HG02884 (cell line): ENCODE measurements around the gene PCDHGC4.

Experiments used
- ATAC-seq: cut with Tn5 transposase; IDR thresholded peaks from one replicate; pipeline ENCODE4 v1.9.1; 2021; ENCODE audit warnings: mild to moderate bottlenecking, moderate library complexity; ENCODE audit not compliant: unreplicated experiment

The PCDHGC4 gene

DNA sequence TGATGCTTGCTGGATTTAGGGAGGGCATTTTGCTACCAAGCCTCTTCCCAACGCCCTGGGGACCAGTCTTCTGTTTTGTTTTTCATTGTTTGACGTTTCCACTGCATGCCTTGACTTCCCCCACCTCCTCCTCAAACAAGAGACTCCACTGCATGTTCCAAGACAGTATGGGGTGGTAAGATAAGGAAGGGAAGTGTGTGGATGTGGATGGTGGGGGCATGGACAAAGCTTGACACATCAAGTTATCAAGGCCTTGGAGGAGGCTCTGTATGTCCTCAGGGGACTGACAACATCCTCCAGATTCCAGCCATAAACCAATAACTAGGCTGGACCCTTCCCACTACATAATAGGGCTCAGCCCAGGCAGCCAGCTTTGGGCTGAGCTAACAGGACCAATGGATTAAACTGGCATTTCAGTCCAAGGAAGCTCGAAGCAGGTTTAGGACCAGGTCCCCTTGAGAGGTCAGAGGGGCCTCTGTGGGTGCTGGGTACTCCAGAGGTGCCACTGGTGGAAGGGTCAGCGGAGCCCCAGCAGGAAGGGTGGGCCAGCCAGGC lies 27.0 kb downstream of the PCDHGC4 start:
- no peak for ATAC-seq

DNA sequence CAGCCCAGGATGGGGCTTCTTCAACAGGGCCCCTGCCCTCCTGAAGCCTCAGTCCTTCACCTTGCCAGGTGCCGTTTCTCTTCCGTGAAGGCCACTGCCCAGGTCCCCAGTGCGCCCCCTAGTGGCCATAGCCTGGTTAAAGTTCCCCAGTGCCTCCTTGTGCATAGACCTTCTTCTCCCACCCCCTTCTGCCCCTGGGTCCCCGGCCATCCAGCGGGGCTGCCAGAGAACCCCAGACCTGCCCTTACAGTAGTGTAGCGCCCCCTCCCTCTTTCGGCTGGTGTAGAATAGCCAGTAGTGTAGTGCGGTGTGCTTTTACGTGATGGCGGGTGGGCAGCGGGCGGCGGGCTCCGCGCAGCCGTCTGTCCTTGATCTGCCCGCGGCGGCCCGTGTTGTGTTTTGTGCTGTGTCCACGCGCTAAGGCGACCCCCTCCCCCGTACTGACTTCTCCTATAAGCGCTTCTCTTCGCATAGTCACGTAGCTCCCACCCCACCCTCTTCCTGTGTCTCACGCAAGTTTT lies 27.6 kb downstream of the PCDHGC4 start:
- no peak for ATAC-seq

DNA sequence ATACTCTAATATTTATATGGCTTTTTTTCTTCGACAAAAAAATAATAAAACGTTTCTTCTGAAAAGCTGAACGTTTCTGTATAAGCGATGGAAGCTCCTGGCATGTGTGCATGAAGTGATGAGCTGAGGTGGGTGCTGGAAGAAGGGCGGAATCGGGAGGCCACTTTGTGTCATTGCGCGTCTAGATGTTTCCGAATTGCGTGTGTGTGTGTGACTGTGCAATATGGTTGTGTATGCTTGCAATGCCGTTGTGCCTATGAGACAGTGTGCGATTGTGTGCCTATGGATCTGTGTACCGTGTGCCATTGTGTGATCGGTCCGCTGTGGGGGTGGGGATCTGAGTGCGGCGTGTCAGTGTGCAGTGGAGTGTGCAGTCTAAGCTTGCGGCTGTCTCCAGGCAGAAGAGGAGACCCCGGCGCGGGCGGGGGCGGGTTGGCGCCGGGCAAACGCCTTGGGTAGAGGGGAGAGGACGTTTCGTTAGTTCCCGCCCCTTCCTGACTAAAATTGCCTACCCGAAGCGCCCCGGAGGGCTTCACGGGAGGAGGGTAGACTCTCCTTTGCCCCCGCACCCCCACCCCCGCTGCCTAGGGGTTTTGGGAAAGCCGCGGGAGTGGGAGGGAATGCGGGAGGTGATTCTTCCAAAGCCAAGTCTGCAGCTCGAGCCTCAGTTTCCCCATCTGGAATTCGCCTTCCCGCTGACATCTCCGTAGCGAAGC lies 28.2 kb downstream of the PCDHGC4 start:
- ATAC-seq, result no peak

DNA sequence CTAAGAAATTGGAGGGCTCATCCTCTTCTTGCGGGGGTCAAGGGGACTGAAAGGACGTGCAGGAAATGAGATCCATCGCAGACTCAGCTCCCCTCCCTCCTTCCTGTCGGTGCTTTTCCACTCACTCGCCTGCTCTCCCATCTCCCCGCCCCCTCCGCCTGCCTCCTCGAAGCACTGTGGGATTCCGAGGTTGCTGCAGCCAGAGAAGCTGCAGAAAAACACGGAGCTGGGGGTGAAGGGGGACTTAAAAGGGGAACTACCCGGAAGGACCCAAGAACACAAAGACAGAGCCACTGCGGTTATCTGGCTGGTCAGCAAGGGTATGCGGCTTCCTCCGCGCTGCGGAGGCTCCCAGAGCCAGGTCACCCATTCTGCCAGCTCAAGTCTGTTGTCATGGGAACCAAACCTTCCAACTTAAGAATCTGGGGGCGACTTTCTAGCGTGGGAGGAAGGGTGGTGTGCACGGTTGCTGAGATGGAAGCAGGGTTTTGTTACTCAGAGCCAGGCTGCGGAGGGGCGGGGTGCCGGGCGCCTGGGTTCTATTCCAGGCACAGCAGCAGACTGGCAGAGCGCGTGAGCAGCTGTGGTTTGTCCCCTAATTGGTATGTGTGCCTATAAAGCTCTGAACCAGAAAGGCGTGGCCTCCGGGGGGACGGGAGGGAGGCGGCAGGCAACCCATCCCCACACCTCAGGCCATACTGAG lies 28.9 kb downstream of the PCDHGC4 start:
- ATAC-seq, result peak; percentile 32

DNA sequence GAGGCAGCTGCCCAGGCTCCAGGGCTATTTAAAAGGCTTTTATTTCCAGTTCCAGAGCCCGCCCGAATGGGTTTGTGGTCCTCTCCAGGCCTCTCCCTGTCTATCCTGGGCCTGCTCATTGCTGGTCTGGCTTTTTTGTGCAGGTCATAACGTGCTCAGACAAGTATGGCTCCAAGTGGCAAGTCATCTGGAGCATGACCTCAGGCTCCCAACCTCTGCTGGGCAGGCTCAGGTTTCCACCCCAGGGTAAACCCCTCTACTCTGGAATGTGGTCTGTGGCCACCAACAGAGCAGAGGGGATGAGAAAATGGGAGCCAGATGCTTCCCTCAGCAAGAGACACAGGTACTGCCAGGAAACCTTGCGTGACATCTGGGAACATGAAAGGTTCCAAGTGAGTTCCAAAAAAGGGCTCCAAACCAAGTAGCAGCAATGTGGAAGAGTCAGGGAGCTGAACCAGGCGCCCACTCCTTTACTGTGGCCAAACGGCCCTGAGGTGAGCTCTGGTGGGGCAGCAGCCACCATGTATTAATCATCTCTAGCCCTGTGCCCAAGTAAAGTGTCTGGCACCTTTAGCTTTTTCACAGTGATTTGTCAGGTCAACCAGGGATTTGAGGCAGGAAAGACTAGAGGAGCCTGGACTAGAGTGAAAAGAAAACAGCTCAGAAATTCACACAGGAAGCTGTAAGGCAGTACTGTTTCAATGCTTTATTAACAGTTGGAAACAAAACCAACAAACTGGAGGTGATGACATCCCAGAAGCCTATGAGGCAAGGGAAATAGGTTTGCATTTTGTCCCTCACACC lies 29.7 kb downstream of the PCDHGC4 start:
- ATAC-seq, result peak; percentile 4

DNA sequence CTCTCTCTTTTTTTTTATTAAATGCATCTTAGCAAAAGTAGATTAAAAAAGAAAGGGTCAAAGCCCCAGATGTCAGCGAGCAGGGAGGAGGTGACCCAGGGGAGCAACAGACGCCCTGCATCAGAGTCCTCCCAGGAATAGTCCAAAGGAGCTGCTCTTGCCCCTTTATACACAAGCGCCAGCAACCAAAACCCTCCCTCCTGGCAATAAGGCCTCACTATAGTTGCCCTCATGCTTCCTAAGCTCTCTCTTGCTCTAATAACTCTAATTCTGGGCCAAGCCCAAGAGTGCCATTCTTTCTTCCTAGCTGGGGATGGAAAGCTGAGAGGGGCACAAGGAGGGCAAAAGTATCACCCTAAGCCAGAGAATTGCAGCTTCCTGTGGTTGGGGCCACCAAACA lies 30.3 kb downstream of the PCDHGC4 start:
- no peak for ATAC-seq

DNA sequence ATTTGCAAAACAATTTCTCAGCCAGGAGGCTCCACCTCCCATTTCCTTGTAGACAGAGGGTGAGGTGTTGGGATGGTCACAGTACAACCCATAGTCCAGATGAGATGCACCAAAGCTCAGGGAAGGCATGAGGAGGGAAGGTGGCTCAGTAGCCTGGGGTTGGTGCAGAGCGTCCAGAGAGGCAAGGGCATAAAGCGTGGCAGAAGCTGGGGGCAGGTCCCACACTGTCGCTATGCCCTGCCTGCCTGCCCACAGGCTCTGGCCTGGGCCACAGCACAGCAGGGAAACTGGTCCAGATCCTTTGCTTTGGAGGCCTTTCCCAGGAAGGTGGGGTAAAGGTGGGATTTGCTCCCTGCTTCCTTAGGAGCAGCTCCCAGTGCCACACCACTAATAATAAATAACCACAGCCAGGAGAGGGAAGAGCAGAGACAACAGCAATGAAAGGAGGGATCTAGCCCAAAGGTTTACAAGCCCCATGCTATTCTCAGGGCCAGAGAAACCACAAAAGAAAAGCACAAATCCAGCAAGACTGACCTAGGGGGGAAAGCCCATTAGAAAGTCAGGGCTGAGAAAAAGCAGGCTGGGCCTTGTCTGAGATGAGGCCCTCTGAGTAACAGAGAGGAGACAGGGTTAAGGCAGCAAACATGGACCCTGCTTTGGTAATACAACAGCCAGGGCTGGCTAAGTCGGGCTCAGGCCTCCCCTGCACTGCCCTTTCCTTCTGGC lies 31.3 kb downstream of the PCDHGC4 start:
- no peak for ATAC-seq

DNA sequence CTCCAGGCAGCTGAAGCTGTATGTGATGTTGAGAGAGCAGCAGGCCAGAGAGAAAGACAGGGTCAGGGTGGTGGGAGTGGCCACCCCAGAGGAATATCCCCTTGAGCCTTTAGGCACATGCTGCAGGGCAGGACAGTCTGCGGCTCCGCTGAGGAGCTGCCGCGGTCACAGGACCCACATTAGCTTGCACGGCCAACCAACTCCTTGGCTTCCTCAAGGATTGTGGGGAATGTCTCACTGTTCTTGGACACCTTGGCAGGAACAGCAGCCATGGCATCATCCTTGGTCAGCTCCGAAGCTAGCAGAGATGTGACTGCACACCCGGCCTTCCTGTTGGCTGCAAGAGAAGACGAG lies 31.8 kb downstream of the PCDHGC4 start:
- no peak for ATAC-seq

DNA sequence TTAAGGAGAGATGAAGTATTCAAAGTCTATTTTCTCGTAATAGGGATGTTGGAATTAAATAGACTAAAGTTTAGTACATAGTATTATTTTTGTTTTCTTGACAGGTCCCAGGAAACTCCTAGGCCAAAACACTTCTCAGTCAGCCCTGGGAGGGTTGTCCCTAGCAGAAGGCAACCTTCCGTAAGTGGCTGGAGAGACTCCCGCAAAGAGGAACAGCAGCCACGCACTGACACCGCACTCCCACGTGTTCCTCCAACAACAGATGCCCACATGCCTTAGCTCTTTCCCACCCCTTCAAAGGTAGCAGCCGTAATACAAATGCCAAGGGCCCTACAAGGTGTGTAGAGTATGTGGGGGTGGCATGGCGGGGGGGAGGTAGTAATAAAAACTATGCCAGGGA lies 32.5 kb downstream of the PCDHGC4 start:
- no peak for ATAC-seq

DNA sequence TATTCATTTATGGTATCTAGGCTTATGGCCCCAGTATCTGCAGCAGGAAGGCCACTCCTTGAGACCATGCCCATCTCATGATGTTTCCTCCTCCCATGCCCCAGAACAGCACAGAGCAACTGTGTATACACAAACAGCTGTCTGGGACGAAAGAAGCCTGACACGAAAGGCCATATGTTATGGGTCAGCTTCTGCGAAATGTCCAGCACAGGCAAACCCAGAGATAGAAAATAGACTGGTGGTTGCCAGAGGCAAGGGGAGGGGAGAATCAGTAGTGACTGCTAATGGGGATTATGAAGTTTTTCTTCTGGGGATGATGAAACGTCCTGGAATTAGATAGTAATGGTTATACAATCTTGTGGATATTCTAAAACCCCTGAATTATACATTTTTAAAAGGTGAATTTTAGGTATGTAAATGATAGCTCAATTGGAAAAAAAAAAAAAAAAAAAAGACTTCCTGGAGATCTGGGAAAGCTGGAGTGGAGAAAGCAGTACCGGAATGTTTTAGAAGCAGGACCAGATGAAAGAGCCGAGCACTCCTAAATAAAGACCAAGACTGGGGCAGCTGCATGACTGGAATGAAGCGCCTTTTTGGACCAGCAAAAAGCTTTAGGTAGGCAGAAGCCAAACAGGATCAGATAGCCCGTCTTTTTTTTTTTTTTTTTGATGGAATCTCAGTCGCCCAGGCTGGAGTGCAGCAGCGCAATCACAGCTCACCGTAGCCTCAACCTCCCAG lies 33.2 kb downstream of the PCDHGC4 start:
- no peak for ATAC-seq

DNA sequence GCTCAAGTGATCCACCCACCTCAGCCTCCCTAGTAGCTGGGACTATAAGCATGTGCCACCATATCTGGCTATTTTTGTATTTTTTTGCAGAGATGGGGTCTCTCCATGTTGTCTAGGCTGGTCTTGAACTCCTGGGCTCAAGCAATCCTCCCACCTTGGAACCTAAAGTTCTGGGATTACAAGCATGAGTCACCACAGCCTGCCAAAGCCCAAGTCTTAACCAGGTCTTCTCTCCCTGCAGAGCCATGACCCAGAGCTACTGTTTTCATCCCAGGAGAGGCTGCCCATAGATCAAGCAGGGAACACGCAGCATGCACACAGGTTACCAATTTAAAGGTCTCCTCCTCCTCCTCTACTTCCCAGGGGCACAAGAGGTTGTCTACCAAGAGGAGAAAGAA lies 33.8 kb downstream of the PCDHGC4 start:
- ATAC-seq, result no peak

DNA sequence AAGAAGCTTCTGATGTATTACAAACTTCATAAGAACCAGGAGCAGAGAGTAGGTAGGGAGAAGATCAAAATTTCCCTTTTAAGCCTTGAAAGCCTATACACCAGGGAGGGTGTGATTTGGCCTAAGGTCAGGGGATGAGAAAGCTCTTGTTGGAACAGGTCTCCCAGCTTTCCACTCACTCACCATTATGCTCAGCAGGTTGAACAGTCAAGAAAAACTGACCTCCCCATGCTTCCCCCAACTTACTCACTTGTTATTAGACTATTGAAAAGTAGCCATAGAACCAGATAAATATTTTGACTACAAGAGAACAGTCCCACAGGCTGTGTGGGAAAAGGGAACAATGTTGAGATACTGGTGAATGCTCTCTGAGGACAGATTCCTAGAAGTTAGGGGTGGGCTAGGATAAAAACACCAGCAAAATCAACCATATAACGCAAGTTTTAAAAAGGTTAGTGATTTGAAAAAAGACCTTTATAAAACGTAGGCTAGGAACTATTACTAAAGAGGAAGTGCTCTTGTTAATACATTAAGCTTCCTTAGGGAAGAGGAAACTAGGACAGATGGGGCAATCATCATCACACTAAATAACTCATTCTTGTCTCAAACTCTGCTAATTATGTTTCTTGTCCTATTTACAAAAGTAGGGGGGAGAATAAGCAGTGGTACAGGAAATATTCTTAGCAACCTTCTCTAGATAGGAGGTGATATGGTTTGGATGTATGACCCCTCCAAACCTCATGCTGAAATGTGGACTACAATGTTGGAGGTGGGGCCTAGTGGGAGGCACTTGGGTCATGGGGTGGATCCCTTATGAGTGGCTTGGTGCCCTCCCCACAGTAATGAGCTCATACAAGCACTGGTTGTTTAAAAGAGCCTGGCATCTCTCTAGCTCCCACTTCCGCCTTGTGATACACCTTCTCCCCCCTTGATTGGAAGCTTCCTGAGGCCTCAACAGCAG lies 35.1 kb downstream of the PCDHGC4 start:
- ATAC-seq, result no peak

DNA sequence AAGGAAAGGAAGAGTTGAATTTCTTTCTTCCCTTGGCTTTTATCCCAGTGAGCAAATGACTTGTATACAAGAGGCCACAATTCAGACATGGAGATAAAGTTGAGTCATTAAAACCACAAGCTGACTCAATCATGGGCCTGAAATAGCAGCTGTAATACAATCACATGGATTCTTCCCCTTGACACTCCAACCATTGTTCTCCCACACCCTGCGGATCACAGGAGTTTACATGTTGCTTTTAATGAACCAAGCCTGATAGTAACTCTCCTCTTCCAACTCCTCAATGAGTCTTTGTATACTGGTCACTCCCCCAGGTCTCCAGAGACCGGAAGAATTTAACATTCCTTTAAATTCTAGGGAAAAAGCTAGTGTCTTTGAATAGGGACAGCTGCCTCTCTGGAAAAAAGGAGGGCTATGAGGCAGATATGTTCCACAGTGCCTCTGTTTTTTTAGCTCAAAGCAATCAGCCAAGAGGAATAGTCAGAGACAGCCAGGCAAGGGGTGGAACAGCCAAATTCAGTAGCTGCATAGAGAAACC lies 36.5 kb downstream of the PCDHGC4 start:
- no peak for ATAC-seq

DNA sequence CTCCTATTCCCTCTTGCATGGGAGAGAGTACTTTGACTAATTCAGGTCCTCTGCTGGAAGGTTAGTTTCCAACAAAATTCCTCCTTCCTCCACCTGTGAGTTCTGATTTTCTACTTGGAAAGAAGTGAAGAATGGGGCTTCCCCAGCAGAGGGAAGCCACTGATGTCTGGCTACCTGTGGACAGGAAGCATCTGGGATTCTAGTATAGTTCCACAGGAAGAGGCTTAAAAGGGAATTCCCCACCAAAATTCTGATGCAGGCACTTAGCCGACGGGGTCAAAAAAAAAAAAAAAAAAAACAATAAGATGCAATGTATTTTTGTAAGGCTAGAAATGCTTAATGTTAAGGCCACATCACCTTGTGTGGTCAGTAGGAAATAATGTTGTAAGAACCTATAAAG lies 37.5 kb downstream of the PCDHGC4 start:
- no peak for ATAC-seq

DNA sequence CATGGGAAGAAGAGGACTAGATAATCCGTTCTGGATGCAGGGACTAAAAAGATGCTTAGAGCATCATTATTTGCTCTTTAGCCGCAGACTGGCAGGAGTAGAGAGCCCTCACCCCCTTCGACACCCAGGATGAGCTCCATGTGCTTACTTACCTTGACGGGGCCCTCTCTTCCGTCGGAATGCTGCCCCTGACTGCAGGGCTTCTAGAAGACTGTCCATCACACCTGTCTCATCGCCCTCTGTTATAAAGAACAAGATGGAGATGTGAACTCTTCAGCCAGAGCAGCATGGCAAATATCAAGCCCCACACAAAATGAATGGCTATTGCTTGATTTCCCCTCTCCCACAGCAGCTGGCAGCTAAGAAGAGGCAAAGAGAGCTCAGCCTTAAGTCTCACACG lies 39.2 kb downstream of the PCDHGC4 start:
- ATAC-seq, result no peak

DNA sequence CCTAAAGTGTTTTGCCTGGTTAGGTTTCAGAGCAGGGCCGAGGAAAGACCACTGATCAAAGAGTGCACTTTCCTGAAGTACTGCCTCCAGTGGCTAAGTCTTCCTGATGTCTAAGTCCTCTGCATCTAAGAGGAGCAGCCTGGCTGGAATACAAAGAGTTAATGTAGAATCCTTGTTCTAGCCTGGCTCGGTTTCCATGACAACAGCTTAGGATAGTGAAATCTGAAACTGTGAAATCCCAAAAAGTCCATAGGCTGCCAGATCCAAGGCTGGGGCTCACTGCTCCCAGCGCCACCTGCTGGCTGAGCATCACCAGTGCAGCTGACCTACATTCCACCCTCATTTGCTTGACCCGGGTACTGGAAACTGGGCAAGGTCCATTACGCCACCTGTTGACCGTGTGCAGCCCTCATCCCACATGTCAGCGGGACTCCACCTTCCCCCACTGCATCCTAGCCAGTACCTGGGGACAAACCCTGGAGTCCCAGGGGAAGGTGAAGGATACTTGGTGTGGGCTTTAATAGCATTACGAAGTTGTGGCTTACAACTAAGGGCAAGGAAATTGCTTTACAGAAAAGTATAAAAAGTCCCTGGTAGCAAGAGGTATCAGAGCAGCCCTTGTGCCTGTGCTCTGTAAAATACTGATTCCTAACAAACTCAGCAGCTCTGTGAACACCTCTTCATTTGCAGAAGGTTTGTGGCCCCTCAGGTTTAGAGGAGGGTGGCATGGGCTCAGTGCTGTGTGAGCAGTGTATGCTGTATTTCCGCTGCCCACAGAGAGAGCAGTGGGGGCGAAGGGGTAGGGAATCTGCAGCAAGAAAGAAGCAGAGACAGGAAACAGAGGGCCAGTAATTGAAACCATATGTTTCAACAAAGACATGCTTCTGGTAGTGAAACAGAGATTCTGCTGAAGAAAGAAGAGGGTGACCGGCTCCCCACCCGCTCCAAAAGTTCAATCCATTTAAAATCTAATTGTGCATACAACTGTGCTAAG lies 40.1 kb downstream of the PCDHGC4 start:
- ATAC-seq, result peak; percentile 49

DNA sequence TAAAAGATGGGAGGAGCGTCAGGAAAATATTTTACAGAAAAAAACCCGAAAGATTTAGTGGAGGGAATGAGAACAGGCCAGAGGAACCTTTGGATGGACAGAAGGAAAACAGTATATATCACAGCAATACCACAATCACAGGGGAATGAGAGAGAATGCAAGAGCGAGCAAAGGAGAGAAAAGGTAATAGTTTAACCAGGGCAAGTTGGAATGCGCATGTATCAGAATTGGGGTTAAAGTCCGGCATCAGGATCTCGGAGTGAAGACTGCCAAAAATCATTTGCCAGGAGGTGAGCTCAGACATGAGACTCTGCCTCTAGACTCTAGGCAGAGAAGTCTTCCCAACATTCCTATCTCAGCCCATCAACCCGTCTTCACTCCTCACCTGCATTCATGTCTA lies 40.8 kb downstream of the PCDHGC4 start:
- ATAC-seq, result no peak
